K562 (cell line): ENCODE data around the gene TBC1D2. TPM values are rescaled to one million over a fixed set of nuclear protein-coding genes. Genes with fewer than 3 reads are reported as not detected.
A peak's percentile ranks its signal among the peaks of the same experiment; 100 is the strongest.

Source experiments
- ATAC-seq: fragments of 200-7000 bp; cut with Tn5 transposase; 3 replicates; pipeline ENCODE4 v1.9.1; 2020; ENCODE audit warnings: moderate library complexity
- BruUV-seq: library from RNA; stranded (reverse); fragments of 400-500 nt; replicated peaks from 2 replicates; lab custom pipeline; 2021; lab: Mats Ljungman, UMichigan
- CTCF ChIA-PET: fragments of 300-600 bp; formaldehyde crosslinking; extraction: SDS; loops from one replicate; lab custom pipeline; 2021; ENCODE audit warnings: low intra/inter-chr PET ratio; lab: Yijun Ruan, JAX
- POLR2A ChIA-PET: fragments of 300-600, 350-650 bp; sonication (Branson Sonifier 250); formaldehyde crosslinking; extraction: SDS; loops from one replicate; lab custom pipeline; 2021; ENCODE audit warnings: antibody characterized with exemption, inconsistent platforms; lab: Yijun Ruan, JAX
- DNase-seq, 4 experiments: peaks; one replicate each; pipeline versions ENCODE4 v3.0.0 to v3.0.0-alpha.2; 2011 to 2018; ENCODE audit warnings: low spot score in 3 of 4, mixed read lengths in 3 of 4; ENCODE audit errors: extremely low read depth in 1 of 4
- FAIRE-seq: peaks from 2 replicates; lab custom pipeline; 2011; peaks lifted over from hg19 to GRCh38; lab: Jason Lieb, UNC
- H2AFZ ChIP-seq: 2 replicates; pipeline ENCODE4 v1.6.0; 2011; ENCODE audit warnings: low read depth, low read length, control low read depth, inconsistent platforms
- H3K27ac ChIP-seq: fragments of 200-600 bp; 3 replicates; pipeline ENCODE4 v1.8.0; 2011; ENCODE audit warnings: low read depth, mild to moderate bottlenecking, control low read depth, inconsistent platforms, low read length, moderate library complexity, mixed read lengths; ENCODE audit errors: extremely low read depth
- H3K27me3 ChIP-seq, 2 experiments: fragments of 300-600 bp in 1 of 2; 2 replicates in 1 of 2; 3 replicates in 1 of 2; pipeline versions ENCODE4 v1.6.0 to v1.8.0; 2011; ENCODE audit warnings: inconsistent platforms in 2 of 2, low read length in 2 of 2, mild to moderate bottlenecking in 1 of 2, mixed read lengths in 1 of 2, moderate library complexity in 1 of 2; ENCODE audit not compliant: control insufficient read depth in 2 of 2, insufficient read depth in 2 of 2
- H3K36me3 ChIP-seq: fragments of 300-600 bp; 3 replicates; pipeline ENCODE4 v1.8.0; 2011; ENCODE audit warnings: mild to moderate bottlenecking, low read length, inconsistent platforms; ENCODE audit not compliant: control insufficient read depth, insufficient read depth
- H3K4me1 ChIP-seq, 2 experiments: fragments of 200-600 bp in 1 of 2; replicated peaks in 1 of 2; 2 replicates in 1 of 2; 3 replicates in 1 of 2; pipeline versions ENCODE4 v1.5.1 to v1.8.0; 2011; ENCODE audit warnings: inconsistent platforms in 2 of 2, low read length in 2 of 2, mild to moderate bottlenecking in 1 of 2, mixed read lengths in 1 of 2, moderate library complexity in 1 of 2; ENCODE audit not compliant: control insufficient read depth in 2 of 2, insufficient read depth in 2 of 2
- H3K4me2 ChIP-seq: 2 replicates; pipeline ENCODE4 v1.6.1; 2011; ENCODE audit warnings: low read length, control low read depth, inconsistent platforms, mixed read lengths; ENCODE audit not compliant: insufficient read depth
- H3K4me3 ChIP-seq: fragments of 200-600 bp; sonication (generic), shearing (Covaris generic); 2 replicates; pipeline ENCODE4 v1.5.1; 2016; ENCODE audit warnings: control low read depth, inconsistent platforms
- H3K79me2 ChIP-seq: fragments of 200-600 bp; 3 replicates; pipeline ENCODE4 v1.8.0; 2011; ENCODE audit warnings: low read length, inconsistent platforms; ENCODE audit not compliant: control insufficient read depth, insufficient read depth
- H3K9ac ChIP-seq, 2 experiments: 2 replicates each; pipeline versions ENCODE4 v1.6.0 to v1.6.1; 2011; ENCODE audit warnings: low read depth in 2 of 2, low read length in 2 of 2, control low read depth in 1 of 2, inconsistent platforms in 1 of 2, mild to moderate bottlenecking in 1 of 2, mixed read lengths in 1 of 2; ENCODE audit not compliant: insufficient read depth in 1 of 2
- H3K9me1 ChIP-seq: one replicate; pipeline ENCODE4 v1.6.0; 2011; ENCODE audit warnings: inconsistent platforms, mild to moderate bottlenecking, low read length, moderate library complexity; ENCODE audit not compliant: control insufficient read depth, insufficient read depth
- H3K9me3 ChIP-seq: replicated peaks from 2 replicates; pipeline ENCODE4 v1.5.1; 2011; ENCODE audit warnings: low read depth, low read length, inconsistent platforms; ENCODE audit not compliant: control insufficient read depth, insufficient read depth
- H4K20me1 ChIP-seq: replicated peaks from 2 replicates; pipeline ENCODE4 v1.6.1; 2011; ENCODE audit warnings: low read length, inconsistent platforms, mixed read lengths; ENCODE audit not compliant: control insufficient read depth, insufficient read depth
- BMI1 ChIP-seq: fragments of 150-350 bp; IDR thresholded peaks from 2 replicates; pipeline ENCODE4 v1.6.1; 2014; ENCODE audit warnings: low read length
- CBFB ChIP-seq: sonication (generic); formaldehyde crosslinking; IDR thresholded peaks from 2 replicates; pipeline ENCODE4 v1.4.0; 2020; ENCODE audit warnings: mild to moderate bottlenecking, missing genetic modification reagents
- ETS2 ChIP-seq: IDR thresholded peaks from 2 replicates; pipeline ENCODE4 v1.6.1; 2016; ENCODE audit warnings: borderline replicate concordance, missing genetic modification characterization, mild to moderate bottlenecking, moderate library complexity, missing compliant biosample characterization; ENCODE audit not compliant: poor library complexity, severe bottlenecking
- NR2C1 ChIP-seq, 2 experiments: fragments of 450-650 bp; IDR thresholded peaks; 2 replicates each; pipeline ENCODE4 v1.6.1; 2017; ENCODE audit warnings: mild to moderate bottlenecking in 2 of 2, antibody characterized with exemption in 1 of 2, inconsistent platforms in 1 of 2, missing compliant biosample characterization in 1 of 2, missing genetic modification characterization in 1 of 2
- ZNF165 ChIP-seq: fragments of 250-450 bp; sonication (Bioruptor Pico); IDR thresholded peaks from 2 replicates; pipeline ENCODE4 v1.4.0; 2020; ENCODE audit warnings: borderline replicate concordance
- WGBS: fragments of 100-300 bp; shearing (Covaris generic); methylation state at CpG from one replicate; pipeline ENCODE4 v1.1.6; 2016; ENCODE audit warnings: low coverage, mixed read lengths; ENCODE audit not compliant: insufficient coverage; ENCODE audit errors: missing lambda C conversion rate; 5-methylcytosine and 5-hydroxymethylcytosine counted together
- in situ Hi-C: fragments of 300-500 bp; cut with MboI; formaldehyde crosslinking; loops from 4 replicates; pipeline ENCODE4 v1.15.0; 2018; ENCODE audit warnings: inconsistent platforms, mixed read lengths
- intact Hi-C: fragments of 100-400 bp; cut with micrococcal nuclease; formaldehyde crosslinking; loops from 2 replicates; pipeline ENCODE4 v1.14.2; 2022
- polyA plus RNA-seq, 8 experiments: library from polyadenylated mRNA; depleted of rRNA in 4 of 8; stranded (reverse) in 5 of 8; unstranded in 3 of 8; fragments of >200 nt; fragmentation: Nextera tagmentation in 2 of 8; fragmentation: Illumina TruSeq in 1 of 8; extraction: Ambion mirVana in 2 of 8; extraction: Trizol in 1 of 8; gene quantifications; 2 replicates each; pipeline versions ENCODE4 v1.2.1 to v1.2.3, GENCODE V29; 2011 to 2014; ENCODE audit warnings: inconsistent platforms in 1 of 8, missing spikeins in 1 of 8
- total RNA-seq, 7 experiments: library from RNA; depleted of rRNA in 6 of 7; stranded (reverse); fragments of >200 nt in 6 of 7; fragmentation: Illumina TruSeq in 2 of 7; extraction: Trizol in 2 of 7; gene quantifications; 2 replicates each; pipeline versions ENCODE4 v1.2.1 to v1.2.3, GENCODE V29; 2011 to 2021; ENCODE audit warnings: low replicate concordance in 1 of 7
- TF ChIP-seq, protein P1 (sequence below), 2 experiments: fragments of 450-650 bp; formaldehyde crosslinking in 1 of 2; IDR thresholded peaks; 2 replicates each; pipeline versions ENCODE4 v1.4.0 to v1.6.1; 2014 to 2020; ENCODE audit warnings: mild to moderate bottlenecking in 2 of 2, borderline replicate concordance in 1 of 2, low read depth in 1 of 2

TBC1D2 gene
- total and polyA plus RNA-seq, 9 of the 15 experiments (the other 6 are each of a cell fraction or from before 2014, with no cell fraction given): 0.10 to 7.0 (median 2.5) TPM

DNA sequence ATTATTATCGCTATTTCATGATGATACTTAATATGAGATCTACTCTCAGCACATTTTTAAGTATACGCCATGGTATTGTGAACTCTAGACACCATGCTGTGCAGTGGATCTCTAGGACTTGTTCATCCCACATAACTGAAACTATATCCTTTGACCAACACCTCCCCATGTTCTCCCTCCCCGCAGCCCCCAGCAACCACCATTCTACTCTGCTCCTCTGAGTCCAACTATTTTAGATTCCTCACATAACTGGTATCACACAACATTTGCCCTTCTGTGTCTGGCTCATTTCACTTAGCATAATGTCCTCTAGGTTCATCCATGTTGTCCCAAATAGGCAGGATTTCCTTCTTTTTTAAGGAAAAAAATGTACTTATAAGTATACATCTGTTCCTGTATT, 6.6 kb upstream of the TBC1D2 start:
- intact Hi-C loops: no loop called here
- H3K9me1 ChIP-seq: no peaks in the 10 kb centered on the region
- ATAC-seq (no peak), DNase-seq (no peak), FAIRE-seq (no peak)
- ChIA-PET POLR2A (interaction anchor here (1.5 kb wide), 1 partner anchor 57 kb away, joined by 3 read pairs; no protein-coding TSS in a partner anchor), CTCF (interaction anchor here (3.1 to 3.2 kb wide), 2 partner anchors 57 to 338 kb away, joined by 27 to 36 read pairs; no protein-coding TSS in a partner anchor)
- in situ Hi-C loops: loop anchor here (5.0 to 25.0 kb wide), 3 partner anchors 55 to 350 kb away; partner anchors contain the start of genes TRIM14 and TRMO
- H3K36me3 ChIP-seq: no peaks in the 10 kb centered on the region
- no peak overlapping the region for H3K4me2 ChIP-seq
- H3K27ac ChIP-seq: no peak overlapping the region; the same call in 2 of the 3 replicates
- peaks cover 5 to 6% of the 10 kb centered on the region in 2 experiments; a peak in 3 of 5 replicates for H3K4me1 ChIP-seq
- no peaks in the 10 kb centered on the region for H3K9me3 ChIP-seq
- no peak overlapping the region for H3K9ac ChIP-seq
- H3K79me2 ChIP-seq: 0 out of 3 replicates have a peak, but pooled peaks cover under 1% of the 10 kb centered on the region
- peak overlapping the region; percentile 69 for H2AFZ ChIP-seq
- no peak overlapping the region for H3K4me3 ChIP-seq
- WGBS: 83% methylated on average over 3 of the region's 3 CpGs
- no peaks in the 10 kb centered on the region for H4K20me1 ChIP-seq
- no TSS peak for BruUV-seq
- H3K27me3 ChIP-seq: no peaks in the 10 kb centered on the region
- TF ChIP-seq ZNF165 (no peak), NR2C1 (IDR thresholded peaks at IDR 0.05) (no peak), NR2C1 (tag; IDR thresholded peaks at IDR 0.05) (no peak), ETS2 (tag) (no peak), BMI1 (no peak), CBFB (CRISPR knock-in tag) (no peak)
- TF ChIP-seq, protein P1, sequence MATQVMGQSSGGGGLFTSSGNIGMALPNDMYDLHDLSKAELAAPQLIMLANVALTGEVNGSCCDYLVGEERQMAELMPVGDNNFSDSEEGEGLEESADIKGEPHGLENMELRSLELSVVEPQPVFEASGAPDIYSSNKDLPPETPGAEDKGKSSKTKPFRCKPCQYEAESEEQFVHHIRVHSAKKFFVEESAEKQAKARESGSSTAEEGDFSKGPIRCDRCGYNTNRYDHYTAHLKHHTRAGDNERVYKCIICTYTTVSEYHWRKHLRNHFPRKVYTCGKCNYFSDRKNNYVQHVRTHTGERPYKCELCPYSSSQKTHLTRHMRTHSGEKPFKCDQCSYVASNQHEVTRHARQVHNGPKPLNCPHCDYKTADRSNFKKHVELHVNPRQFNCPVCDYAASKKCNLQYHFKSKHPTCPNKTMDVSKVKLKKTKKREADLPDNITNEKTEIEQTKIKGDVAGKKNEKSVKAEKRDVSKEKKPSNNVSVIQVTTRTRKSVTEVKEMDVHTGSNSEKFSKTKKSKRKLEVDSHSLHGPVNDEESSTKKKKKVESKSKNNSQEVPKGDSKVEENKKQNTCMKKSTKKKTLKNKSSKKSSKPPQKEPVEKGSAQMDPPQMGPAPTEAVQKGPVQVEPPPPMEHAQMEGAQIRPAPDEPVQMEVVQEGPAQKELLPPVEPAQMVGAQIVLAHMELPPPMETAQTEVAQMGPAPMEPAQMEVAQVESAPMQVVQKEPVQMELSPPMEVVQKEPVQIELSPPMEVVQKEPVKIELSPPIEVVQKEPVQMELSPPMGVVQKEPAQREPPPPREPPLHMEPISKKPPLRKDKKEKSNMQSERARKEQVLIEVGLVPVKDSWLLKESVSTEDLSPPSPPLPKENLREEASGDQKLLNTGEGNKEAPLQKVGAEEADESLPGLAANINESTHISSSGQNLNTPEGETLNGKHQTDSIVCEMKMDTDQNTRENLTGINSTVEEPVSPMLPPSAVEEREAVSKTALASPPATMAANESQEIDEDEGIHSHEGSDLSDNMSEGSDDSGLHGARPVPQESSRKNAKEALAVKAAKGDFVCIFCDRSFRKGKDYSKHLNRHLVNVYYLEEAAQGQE (IDR thresholded peaks at IDR 0.05; ENCODE audit: borderline replicate concordance): no peak
- TF ChIP-seq, protein P1 (CRISPR knock-in tag; IDR thresholded peaks at IDR 0.05; ENCODE audit: low read depth): no peak
